DMS79 treated with DMSO at 0.1 percent for 48 hours (cell line): ENCODE results near the gene AUTS2.
"Not testable (repeated sequence)": the region's sequence is repeated elsewhere in the genome, so short reads cannot be mapped to it uniquely, and the experiment has no call there.

Experiments used
- DNase-seq: peaks from one replicate; lab custom pipeline; 2025; lab: John Stamatoyannopoulos, UW

AUTS2 gene

GRCh38 chr7:70634610-70635068, 1036.4 kb downstream of the AUTS2 start:
- DNase-seq, result no peak

DNA sequence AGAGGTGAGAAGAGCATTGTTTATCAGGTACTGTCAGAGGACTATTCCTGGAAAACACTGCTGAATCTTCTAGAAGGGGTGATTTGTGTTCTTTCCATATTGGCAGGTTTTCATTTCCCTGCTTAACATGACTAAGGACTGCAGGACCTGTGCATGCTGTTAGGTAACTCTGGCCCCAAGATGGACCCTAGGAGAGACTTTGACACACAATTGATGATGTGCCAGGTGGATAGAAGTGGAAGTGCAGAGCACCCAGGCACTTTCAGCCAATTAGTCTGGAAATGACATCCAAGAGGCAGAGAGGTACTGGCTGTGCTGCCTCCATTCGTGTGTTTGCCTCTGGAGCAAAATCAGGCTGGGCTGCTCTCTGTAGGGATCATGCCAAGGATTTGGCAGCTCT, 1037.4 kb downstream of the AUTS2 start:
- DNase-seq, result no peak

- no peak for DNase-seq
Observed at GRCh38 chr7:70636169-70636568, 1037.9 kb downstream of the AUTS2 start.

GRCh38 chr7:70637726-70638125, 1039.5 kb downstream of the AUTS2 start:
- DNase-seq, result peak; percentile 60

GRCh38 chr7:70638158-70639107, 1040.2 kb downstream of the AUTS2 start:
- DNase-seq, result peak; percentile 65

GRCh38 chr7:70640266-70640833, 1042.1 kb downstream of the AUTS2 start:
- no peak for DNase-seq

GRCh38 chr7:70641882-70642281, 1043.6 kb downstream of the AUTS2 start:
- DNase-seq, result no peak

GRCh38 chr7:70645279-70645678, 1047.0 kb downstream of the AUTS2 start:
- DNase-seq, result no peak

GRCh38 chr7:70645876-70646351, 1047.6 kb downstream of the AUTS2 start:
- no peak for DNase-seq

DNA sequence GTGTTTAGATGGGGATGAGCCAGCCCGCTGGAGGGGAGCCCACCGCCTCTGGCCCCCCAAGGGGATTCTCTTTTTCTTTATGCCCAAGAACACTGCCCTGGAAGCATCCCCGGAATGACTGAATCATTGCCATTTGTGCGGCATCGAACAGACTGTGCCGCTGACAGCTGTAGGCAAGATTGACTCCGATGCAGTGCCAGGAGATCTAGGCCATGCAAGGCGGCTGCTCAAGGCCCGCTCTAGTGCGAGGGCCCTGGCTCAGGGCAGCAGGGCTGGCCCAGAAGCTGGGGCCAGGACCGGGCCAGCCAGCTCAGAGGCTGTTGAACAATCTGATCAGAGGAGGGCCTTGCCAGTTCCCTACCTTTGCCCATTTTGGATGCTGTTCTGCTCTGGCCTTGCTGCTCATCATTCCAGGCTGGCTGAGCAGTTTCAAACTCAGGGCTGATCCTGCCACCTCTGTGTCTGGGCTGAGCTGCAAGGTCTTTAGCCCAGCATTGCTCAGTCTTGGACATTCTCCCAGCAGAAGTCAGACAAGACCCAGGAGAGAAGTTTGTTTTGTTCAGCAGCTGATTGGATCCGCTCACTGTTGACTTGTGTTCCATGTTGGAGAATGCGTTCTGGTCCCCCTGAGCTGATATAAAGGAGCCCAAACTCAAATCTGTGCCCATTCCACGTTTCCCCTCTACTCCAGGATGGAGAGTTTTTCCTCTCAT, 1048.4 kb downstream of the AUTS2 start:
- DNase-seq, result no peak

- no peak for DNase-seq
Observed at GRCh38 chr7:70647801-70648498, 1049.7 kb downstream of the AUTS2 start.

DNA sequence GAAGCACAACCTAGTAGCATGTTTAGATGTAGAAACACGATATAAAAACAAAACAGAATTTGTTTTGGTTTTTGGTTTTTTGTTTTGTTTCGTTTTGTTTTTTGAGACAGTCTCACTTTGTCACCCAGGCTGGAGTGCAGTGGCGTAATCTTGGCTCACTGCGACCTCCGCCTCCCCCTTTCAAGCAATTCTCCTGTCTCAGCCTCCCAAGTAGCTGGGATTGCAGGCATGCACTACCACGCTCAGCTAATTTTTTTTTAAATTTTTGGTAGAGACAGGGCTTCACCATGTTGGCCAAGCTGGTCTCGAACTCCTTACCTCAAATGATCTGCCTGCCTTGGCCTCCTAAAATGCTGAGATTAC, 1050.2 kb downstream of the AUTS2 start:
- not testable (repeated sequence) for DNase-seq

DNA sequence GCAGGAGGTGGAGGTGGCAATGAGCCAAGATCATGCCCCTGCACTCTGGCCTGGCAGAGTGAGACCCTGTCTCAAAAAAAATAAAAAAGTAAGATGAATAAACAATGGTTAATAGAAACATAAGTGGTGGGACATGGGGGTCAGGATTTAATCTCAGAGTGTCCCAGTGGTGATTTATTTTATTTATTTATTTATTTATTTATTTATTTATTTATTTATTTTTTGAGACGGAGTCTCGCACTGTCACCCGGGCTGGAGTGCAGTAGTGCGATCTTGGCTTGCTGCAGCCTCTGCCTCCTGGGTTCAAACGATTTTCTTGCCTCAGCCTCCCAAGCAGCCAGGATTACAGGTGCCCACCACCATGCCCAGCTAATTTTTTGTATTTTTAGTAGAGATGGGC, 1051.0 kb downstream of the AUTS2 start:
- no peak for DNase-seq

GRCh38 chr7:70654146-70654545, 1055.9 kb downstream of the AUTS2 start:
- no peak for DNase-seq

DNA sequence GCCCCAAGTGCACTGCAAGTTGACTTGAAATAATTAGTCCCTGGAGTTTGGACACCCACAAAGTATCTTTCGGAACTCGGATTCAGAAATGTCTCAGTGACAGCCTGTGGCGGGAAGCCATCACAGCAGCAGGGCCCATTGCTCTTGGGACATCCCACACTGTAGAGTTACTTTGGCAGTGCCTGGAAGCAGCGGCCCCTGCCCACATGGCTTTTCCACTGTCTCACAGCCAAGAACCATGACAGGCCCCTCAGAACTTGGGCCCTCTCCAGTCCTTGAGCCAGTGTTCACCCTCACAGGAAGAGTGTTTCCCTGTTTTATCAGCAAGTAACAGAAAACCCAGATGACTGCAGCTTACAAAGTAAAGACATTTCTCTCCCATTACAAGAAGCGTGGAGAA, 1056.7 kb downstream of the AUTS2 start:
- DNase-seq, result no peak

- DNase-seq, result no peak
Observed at GRCh38 chr7:70655694-70656093, 1057.4 kb downstream of the AUTS2 start.

DNA sequence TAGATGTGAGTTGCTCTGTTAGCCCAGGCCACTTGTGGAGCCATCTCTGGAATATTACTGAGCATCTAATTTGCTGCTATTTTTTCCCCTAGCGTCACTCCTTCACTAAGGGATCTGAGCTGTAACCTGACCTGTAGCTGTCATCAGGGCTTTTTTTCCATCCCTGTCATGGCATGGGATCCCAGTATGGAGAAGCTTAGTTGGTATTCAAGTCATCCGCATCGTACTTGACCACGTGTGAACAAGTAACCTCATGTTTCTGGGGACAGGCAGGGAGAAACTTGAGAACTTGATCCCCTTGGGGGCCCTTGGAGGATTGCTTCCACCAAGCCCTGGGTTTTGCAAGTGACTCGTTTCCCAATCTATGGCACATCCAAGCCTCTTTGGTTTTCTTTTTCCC, 1059.3 kb downstream of the AUTS2 start:
- DNase-seq, result peak; percentile 48

DNA sequence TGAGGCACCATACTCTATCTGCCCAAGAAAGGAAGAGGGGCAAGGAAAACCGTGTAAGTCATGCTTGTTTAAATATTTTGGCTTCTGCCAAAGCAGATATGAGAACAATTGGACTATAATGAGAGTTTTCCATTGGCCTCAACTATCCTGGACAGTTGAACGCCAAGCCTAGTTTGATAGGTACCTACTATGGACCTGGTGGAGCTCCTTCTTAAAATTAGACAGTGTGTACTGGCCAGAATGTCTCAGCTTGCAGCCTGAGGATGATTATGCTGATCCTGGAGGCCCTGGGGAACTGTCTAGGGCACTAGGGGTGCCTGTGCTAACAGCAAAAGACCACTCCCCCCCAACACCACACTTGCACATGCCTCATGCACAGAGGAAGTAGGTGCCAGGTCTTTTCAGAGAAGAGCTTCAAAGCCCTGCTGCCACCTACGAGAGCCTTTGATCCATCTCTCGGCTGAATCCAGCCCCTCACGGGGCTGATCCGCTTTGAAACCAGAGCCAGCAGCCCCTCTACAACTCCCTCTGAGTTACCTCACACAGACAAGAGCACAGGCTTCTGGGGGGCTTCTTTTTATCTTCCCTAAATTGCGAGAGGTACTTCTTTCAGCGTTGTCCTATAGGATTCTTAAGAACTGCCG, 1059.8 kb downstream of the AUTS2 start:
- no peak for DNase-seq

DNA sequence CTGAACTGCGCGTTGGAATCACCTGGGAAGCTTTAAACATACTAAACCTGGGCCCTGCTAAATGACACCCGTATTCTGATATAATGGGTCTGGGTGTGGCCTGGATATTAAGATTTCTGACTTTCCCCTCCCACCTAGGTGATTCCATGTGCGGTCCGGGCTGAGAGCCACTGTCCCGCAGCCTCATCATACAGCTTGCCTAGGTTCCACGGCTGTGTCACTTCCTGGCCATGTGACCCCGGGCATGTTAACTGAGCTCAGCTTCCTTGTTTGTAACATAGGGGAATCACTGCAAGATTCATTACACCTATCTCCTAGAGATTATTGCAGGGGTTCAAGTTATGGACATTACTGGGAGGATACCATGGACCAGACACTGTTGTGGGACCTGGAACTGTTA, 1061.0 kb downstream of the AUTS2 start:
- DNase-seq, result no peak

- no peak for DNase-seq
Observed at GRCh38 chr7:70660154-70660818, 1062.0 kb downstream of the AUTS2 start.

GRCh38 chr7:70660819-70661191, 1062.5 kb downstream of the AUTS2 start:
- no peak for DNase-seq
